Left cardiac atrium (tissue), 4 donors: ENCODE data around the gene DNAJC11. TPM values are rescaled to one million over a fixed set of nuclear protein-coding genes. Genes with fewer than 3 reads are reported as not detected.
"Not testable (repeated sequence)": the region's sequence is repeated elsewhere in the genome, so short reads cannot be mapped to it uniquely, and the experiment has no call there.

Source experiments
- ATAC-seq, 2 donors: fragments of 200-7000 bp; cut with Tn5 transposase; one replicate each; pipeline ENCODE4 v1.9.1; 2020; ENCODE audit warnings: mild to moderate bottlenecking in 2 of 2, moderate library complexity in 2 of 2
- DNase-seq: peaks from one replicate; pipeline ENCODE4 v3.0.0-alpha.2; 2020
- intact Hi-C, 2 donors: fragments of 100-400 bp; cut with DNase I; formaldehyde crosslinking; loops; one replicate each; pipeline versions ENCODE4 v1.14.1 to v1.15.1; 2022 to 2023
- total RNA-seq, 2 donors: library from RNA; stranded (reverse); fragmentation: NEBNext Ultra II Directional; extraction: Animal tissue kit (Norgen Biotek cat#: 25700); gene quantifications; one replicate each; pipeline ENCODE4 v1.2.1, GENCODE V29; 2021
- donor health status: DM: no; HTN: yes; CAD: no.
- donor health status: DM: no; HTN: yes; CAD: no; lungs with severe emphysema.
- donor health status: DM: yes; HTN: yes; CAD: no.
- donor health status: Dilated cardiomyopathy.

Gene DNAJC11
- total RNA-seq, 2 donors from 2014 or later, result 54.5 to 57.1 TPM

- intact Hi-C loops, result no loop called here
- ATAC-seq, result no peak
- DNase-seq, result no peak
These were observed 41.1 kb downstream of the DNAJC11 start for GRCh38 chr1:6660415-6661049.

DNA sequence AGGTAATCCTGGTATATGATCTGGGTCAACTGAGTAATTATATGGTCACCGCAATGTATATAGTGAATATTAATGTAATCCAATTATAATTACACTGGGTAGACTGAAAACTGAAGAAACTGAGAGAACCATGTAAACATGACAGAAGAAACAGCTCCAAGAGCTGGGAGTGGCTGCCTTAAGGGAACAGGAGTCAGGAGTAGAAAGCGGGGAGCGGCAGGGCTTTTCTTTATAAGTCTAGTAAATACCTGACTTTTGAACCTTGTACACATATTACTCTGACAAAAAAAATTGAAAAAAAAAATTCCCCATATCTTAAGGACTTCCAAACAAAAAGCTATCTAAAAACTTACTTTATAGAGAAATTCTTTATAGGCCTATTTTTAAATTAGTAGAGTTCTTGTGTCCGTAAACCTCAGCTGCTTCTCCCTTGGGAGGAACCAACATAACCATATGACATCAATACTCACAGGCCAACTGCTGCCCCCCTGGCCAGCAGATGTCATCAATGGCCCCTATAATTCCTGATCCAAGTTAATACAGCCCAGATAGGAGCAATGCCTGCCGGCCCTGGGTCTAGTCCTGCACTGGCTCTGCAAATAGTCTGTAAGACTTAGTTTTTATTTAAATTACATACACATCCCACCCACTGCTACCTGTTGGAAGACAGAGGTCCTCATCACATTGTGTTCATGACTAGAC is 43.1 kb downstream of the DNAJC11 start:
- intact Hi-C loops, result no loop called here
- ATAC-seq (no peak), DNase-seq (no peak)

DNA sequence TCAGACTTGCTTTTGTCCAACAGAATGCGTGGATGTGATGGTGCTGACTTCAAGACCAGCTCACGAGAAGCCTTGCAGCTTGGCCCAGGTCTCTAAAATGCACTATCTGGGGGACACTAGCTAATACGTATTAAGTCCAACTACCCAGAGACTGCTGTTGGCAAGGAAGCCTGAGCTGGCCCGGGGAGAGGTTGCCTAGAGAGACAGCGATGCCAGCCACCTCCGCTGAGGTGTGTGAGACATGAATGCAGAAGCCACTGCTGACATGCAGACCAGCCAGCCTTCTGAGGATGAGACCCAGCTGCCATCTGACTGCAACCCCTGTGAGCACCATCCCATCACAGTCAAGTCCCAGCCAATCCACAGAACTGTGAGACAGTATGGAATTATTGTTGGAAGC is 44.5 kb downstream of the DNAJC11 start:
- intact Hi-C loops, result no loop called here
- ATAC-seq (peak; percentile 87 to 93), DNase-seq (no peak)

- intact Hi-C loops, result no loop called here
- ATAC-seq, result no peak
- no peak for DNase-seq
These were observed 48.0 kb downstream of the DNAJC11 start for GRCh38 chr1:6653436-6654290.

DNA sequence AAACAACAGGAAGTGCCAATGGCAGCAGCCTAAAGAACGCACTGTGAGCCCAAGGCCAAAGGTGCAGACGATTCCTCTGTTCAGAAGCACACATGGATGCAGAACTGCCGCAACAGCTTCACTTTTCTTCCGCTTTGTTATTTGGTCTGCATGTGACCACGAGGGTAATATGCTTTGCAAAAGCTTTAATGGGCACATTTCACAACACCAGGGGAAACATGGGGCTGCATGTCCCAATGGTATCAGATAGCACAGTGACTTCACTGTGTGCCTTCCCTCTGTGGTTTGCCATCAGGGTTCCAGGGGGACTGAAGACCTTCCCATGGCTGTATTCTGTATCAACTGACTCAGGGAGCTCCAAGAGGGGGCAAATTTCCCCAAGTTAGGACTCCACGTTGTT is 48.6 kb downstream of the DNAJC11 start:
- intact Hi-C loops, result no loop called here
- DNase-seq, result no peak
- ATAC-seq, result no peak

- ATAC-seq (no peak), DNase-seq (no peak)
- intact Hi-C loops, result no loop called here
These were observed 49.7 kb downstream of the DNAJC11 start for GRCh38 chr1:6651909-6652308.

GRCh38 chr1:6648556-6648955 is 53.1 kb downstream of the DNAJC11 start:
- intact Hi-C loops, result no loop called here
- no peak for DNase-seq
- no peak for ATAC-seq

- ATAC-seq (peak; percentile 39 to 51), DNase-seq (peak; percentile 17)
- intact Hi-C loops, result no loop called here
These were observed 55.0 kb downstream of the DNAJC11 start for GRCh38 chr1:6646499-6647148.

DNA sequence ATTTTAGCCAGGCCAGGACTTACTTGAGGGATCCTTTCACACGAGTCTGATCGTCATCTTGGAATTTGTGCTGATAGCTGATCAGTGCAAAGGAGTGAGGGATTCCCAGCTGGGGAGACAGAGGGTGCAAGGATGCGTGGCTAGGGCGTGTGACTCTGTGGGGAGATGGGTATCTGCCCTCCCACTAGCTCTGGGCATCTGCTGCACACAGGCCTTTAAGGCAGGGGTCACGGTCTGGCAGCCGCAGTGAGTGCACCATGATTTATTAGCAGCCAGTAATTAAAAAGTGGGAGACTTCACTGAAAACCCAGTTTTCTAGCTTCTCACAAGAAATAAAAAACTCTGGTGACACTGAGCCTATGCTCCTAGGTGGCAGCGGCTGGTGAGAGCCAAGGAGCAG is 56.6 kb downstream of the DNAJC11 start:
- DNase-seq (no peak), ATAC-seq (no peak)
- intact Hi-C loops, result no loop called here

- DNase-seq, ATAC-seq: not testable (repeated sequence)
- intact Hi-C loops, result loop anchor here (5.0 kb wide), 2 partner anchors 84 to 154 kb away; partner anchors contain the start of gene TAS1R1 (in 1 of the 2)
These were observed 60.7 kb downstream of the DNAJC11 start for GRCh38 chr1:6640867-6641266.

GRCh38 chr1:6638226-6638625 is 63.4 kb downstream of the DNAJC11 start:
- intact Hi-C loops, result no loop called here
- ATAC-seq (peak; percentile 70 to 87), DNase-seq (peak; percentile 88)

GRCh38 chr1:6637770-6638169 is 63.8 kb downstream of the DNAJC11 start:
- ATAC-seq (no peak), DNase-seq (no peak)
- intact Hi-C loops, result no loop called here

DNA sequence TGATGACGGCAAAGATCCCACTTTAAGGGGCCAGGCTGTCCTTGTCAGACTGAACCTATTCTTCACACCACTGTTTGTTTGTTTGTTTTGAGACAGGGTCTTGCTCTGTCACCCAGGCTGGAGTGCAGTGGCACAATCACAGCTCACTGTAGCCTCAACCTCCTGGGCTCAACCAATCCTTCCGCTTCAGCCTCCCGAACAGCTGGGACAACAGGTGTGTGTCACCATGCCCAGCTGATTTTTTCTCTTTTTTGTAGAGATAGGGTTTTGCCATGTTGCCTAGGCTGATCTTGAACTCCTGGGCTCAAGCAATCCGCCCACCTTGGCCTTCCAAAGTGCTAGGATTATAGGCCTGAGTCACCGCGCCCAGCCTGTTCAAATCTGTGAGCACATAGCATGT is 64.8 kb downstream of the DNAJC11 start:
- intact Hi-C loops, ATAC-seq, DNase-seq: not testable (repeated sequence)

DNA sequence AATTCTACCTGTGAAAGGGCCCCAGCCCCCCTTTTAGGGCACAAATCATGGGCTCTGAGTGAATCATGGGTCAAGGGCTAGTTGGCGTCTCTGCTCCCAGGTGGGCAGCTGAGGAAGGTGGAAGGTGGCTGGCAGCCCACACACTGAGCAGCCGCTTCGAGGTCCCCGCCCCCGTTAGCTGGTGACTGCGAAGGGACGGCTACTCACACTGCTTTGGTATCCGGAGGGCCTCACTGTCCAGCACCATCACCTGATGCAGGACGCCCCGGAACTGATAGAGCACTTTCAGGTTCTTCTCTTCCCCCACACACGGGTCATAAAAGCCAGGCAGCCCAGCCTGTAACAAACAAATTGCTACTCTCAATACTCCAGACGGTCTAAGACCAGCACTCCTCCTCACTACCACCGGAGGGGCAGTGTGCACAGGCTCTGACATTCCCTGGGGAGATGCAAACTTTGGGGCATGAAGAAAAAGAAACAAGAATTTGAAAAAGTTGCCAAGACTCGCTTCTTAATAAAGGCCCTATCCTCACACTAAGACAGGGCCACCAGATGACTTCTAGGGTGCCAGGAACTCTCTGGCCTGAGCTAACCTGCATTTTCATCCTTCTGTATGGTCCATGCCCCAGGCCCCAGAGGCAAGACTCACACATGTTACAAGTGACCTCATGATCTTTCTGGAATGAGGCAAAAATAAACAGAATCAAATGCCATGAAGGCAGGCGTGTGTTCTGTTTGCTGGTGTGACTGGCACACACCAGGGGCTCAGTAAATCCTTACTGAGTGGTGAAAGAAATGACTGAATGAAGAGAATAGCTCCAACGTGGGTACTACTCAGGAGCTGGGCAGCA is 65.5 kb downstream of the DNAJC11 start:
- no peak for ATAC-seq
- intact Hi-C loops, result no loop called here
- no peak for DNase-seq

GRCh38 chr1:6635161-6635909 is 66.3 kb downstream of the DNAJC11 start:
- DNase-seq (no peak), ATAC-seq (peak in 1 of 2 donors; percentile 3)
- intact Hi-C loops, result no loop called here

- ATAC-seq (peak; percentile 53 to 69), DNase-seq (peak; percentile 73)
- intact Hi-C loops, result no loop called here
These were observed 67.1 kb downstream of the DNAJC11 start for GRCh38 chr1:6634371-6635052.
